RPMI7951 (cell line): Measurements from ENCODE around the gene CEP55. TPM values are rescaled to one million over a fixed set of nuclear protein-coding genes. Genes with fewer than 3 reads are reported as not detected.
"Not testable (repeated sequence)": the region's sequence is repeated elsewhere in the genome, so short reads cannot be mapped to it uniquely, and the experiment has no call there.

Experiments
- DNase-seq: peaks from one replicate; pipeline ENCODE4 v3.0.0-alpha.2; 2012; ENCODE audit warnings: low read depth
- total RNA-seq: library from RNA; depleted of rRNA; stranded (reverse); fragments of >200 nt; shearing (Covaris generic); gene quantifications from 2 replicates; pipeline ENCODE4 v1.2.3, GENCODE V29; 2014

Gene CEP55
- total RNA-seq, 1 experiment from 2014 or later = 132 TPM

- no peak for DNase-seq
These were observed 16.7 kb downstream of the CEP55 start for GRCh38 chr10:93513091-93513490.

- DNase-seq = no peak
These were observed 18.1 kb downstream of the CEP55 start for GRCh38 chr10:93514521-93514920.

DNA sequence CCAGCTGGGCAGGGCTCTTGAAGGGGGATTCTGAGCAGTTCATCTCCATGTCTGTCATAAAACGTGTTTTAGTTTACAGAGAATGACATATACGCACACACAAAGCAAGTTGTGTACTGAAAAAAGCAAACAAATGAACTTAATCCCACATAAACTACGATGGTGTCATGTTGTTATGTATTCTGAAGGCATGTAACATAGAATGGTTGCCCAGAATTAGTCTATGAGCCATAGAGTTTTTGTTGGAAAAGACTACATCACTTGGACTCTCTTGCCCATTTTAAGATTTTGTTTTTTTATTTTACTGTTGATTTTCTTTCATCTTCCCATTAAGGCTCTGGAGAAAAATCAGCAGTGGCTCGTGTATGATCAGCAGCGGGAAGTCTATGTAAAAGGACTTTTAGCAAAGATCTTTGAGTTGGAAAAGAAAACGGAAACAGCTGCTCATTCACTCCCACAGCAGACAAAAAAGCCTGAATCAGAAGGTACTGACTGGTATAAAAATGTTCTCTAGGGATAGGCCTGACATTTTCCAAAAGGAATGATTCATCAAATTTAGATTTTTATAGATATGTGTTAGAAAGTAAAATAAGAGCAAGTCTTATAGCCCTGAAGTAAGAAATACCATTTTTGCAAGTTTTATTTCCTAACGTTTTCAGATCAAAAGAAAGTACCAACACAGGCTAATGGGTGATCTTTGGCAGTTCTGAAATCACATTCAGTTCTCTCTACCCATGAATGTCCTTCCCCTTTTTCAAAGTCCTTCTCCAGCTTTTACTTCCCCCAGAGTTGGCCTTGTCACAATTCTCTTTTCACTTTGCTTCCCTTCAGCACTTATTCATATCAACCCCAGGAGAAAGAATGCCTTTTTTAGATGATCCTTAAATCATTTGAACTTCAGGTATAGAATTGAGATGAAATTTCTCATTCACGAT is 18.9 kb downstream of the CEP55 start:
- DNase-seq = no peak

GRCh38 chr10:93516006-93516380 is 19.6 kb downstream of the CEP55 start:
- no peak for DNase-seq

DNA sequence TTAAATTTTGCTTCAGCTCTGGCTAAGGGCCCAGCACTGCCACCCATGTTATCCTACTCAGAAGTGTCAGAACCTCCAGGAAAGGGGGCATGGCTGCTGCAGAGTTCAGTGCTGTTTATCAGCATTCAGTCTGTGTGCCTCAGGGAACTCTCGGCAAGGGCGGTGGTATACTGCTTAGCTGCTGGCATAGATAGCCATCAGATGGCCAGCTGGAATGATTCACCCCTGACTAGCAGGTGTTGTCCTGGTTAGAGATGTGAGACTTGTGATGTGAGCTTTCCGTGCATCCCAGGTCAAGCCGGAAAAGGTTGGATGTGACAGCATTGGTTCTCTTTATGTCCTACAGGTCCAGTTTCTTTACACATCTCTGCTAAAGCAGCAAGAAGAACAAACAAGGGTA is 22.1 kb downstream of the CEP55 start:
- no peak for DNase-seq

DNA sequence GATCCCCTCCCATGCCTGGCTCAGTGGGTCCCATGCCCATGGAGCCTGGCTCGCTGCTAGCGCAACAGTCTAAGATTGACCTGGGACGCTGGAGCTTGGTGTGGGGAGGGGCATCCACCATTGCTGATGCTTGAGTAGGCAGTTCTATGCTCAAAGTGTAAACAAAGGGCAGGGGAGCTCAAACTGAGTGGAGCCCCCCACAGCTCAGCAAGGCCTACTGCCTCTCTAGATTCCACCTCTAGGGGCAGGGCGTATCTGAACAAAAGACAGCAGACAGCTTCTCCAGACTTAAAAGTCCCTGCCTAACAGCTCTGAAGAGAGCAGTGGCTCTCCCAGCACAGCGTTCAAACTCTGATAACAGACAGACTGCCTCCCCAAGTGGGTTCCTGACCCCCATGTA is 38.9 kb downstream of the CEP55 start:
- no peak for DNase-seq

- not testable (repeated sequence) for DNase-seq
These were observed 44.5 kb downstream of the CEP55 start for GRCh38 chr10:93540871-93541270.

GRCh38 chr10:93541402-93542357 is 45.3 kb downstream of the CEP55 start:
- peak; percentile 19 for DNase-seq

DNA sequence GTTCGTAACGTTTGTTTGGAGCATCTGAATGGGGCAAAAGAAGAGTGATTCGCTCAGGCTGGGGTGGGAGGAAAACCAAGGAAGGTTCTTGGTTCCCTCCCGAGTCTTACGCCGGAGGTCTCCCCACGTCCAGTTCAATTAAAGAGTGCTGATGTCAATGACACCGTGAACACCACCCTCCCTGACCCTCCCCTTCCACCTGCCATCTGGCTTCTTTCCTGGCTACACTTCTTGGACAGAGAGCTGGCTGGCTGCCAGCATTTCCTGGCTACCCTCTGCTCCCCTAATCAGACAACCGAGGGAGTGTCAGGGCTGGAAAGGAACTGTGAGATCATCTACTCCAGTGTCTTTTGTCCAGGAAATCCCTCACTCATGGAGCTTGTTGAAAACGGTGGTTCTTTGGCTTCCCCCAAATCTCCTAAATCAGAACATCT is 46.0 kb downstream of the CEP55 start:
- DNase-seq = peak; percentile 16

- not testable (repeated sequence) for DNase-seq
These were observed 50.6 kb downstream of the CEP55 start for GRCh38 chr10:93546995-93547394.

DNA sequence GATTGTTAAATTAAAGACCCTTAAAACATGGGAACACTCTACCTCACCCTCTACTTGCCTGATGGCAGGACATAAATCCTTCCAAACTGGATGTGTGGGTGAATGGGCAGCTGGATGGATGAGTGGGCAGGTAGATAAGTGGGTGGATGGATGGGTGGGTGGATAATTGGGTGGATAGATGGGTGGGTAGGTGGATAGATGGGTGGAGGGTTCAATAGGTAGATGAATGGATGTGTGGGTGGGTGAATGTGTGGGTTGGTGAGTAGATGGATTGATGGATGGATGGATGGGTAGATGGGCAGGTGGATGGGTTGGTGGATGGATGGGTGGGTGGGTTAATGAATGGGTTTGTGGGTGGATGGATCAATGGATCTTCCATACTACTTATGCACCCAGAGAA is 51.1 kb downstream of the CEP55 start:
- DNase-seq = no peak

DNA sequence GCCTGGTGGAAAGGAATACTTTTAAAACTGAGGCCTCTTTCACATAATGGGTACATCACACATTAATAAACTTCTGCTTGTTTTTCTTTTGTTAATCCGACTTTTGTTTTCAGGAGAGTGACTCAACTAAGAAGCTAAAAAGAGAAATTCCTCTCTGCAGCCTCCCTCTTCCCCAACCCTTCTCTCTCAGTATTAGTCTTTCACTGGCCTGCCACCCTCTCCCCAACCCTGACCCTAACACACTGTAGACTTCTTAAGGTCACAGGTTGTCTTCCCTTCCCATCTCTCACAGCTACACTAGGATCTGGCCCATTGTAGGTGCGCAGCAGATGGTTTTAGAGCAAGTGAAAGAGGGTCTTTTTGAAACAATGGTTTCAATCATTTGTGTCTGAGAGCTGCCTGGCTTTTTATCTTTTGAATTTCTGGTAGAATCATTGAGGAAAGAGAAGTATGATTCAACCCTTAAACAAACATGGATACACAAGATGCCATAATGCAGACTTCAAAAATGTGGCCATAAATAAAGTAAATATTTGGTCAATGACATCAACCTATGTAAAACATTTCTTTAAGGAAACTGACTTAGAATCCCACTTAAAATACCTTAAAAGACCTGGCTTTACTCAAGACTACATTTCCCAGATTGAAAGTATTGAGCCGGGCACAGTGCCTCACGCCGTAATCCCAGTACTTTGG is 52.1 kb downstream of the CEP55 start:
- DNase-seq = no peak

- no peak for DNase-seq
These were observed 54.2 kb downstream of the CEP55 start for GRCh38 chr10:93550606-93551005.

DNA sequence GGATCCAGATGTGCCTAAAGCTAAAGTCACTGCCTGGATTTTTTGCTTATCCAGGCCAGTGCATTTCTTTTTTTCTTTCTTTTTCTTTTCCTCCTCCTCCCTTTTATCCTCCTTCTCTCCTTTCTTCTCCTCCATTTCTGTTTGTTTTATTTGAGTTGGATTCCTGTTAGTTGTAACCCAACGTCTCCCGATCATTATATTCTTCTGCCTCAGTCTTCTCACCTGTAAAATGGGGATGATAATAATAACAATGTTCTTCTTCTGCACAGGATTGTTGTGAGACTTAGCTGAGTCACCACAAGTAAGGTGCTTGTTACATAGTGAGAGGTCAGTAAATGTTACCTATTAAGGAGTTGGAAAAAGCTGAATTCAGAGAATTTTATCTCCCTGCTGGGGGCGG is 56.4 kb downstream of the CEP55 start:
- DNase-seq = no peak

GRCh38 chr10:93553482-93554315 is 57.3 kb downstream of the CEP55 start:
- peak; percentile 9 for DNase-seq

DNA sequence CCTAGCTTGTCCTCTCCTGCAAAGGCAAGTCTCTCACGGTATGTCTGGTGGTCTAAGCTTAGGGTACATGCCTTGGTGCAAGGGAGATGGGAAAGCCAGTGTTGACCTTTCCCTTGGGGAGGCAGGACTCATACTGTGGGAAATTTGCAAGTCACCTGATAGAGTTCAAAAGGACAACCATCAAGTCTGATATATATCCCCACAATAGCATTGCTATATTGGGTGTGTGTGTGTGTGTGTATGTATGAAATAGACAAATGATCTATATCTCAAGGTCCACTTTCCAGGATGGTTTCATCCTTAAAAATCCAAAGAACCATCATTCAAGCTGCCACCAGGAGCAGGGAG is 57.9 kb downstream of the CEP55 start:
- no peak for DNase-seq

- DNase-seq = peak; percentile 56
These were observed 58.5 kb downstream of the CEP55 start for GRCh38 chr10:93554760-93555432.

DNA sequence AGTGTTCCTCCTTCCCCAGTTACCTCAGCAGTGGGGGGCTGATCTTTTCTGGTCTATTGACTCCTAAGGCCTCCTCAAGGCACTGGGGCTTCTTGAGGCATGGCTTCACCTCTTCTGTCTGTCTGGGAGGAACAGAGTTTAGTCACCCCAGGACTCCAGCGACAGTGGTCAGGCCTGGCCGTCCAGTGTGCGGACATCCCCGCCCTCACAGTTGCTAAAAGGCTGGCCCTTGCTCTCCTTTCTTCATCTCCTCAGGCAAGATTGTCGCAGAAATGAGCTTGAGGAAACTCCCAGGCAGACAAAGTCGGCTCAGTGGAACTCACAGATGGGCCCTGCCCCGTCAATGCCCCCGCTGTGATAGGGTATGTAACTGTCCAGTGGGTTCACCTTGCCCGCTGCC is 63.1 kb downstream of the CEP55 start:
- DNase-seq = no peak

DNA sequence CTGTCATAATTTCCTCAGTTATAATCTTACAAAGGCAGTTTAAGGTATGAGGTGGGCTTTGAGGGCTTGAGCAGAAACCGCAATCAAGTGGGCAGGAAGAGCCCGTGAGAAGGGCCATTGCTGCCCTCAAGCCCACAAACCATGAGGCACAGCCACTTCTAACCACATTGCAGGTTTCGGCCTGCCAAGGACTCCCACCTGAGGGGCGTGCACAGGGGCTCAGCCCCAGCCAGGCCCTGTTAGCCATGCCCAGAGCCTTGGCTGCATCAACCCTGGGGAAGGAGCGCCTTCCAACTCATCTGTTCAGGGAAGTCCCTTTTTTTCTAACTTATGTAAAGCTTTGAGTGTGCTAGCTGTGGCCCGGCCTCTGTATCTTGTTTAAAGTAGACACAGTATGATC is 64.1 kb downstream of the CEP55 start:
- DNase-seq = no peak

DNA sequence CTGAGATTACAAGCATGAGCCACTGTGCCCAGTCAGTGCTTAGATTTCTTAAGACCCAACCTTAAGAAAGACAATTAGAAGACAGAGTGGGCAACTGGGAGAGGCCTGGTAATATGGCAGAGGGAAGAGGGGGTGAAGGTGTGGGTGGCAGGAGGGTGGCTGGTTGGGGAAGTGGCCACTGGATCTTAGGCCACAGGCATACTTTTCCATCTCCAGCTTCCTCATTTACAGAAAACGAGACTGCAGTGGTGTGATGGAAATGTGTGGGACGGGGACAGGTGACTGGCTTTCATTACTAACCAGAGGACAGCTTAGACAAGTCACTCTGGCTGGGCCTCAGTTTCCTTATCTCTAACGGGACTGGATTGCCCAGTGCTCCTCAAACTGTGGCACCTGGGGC is 69.0 kb downstream of the CEP55 start:
- no peak for DNase-seq
